Measurements from ENCODE around the gene PDGFA. TPM values are rescaled to one million over a fixed set of nuclear protein-coding genes. Genes with fewer than 3 reads are reported as not detected.

PDGFA gene
- total RNA-seq, 4 donors from 2014 or later = 16.2 to 41.6 (median 22.0) TPM

DNA sequence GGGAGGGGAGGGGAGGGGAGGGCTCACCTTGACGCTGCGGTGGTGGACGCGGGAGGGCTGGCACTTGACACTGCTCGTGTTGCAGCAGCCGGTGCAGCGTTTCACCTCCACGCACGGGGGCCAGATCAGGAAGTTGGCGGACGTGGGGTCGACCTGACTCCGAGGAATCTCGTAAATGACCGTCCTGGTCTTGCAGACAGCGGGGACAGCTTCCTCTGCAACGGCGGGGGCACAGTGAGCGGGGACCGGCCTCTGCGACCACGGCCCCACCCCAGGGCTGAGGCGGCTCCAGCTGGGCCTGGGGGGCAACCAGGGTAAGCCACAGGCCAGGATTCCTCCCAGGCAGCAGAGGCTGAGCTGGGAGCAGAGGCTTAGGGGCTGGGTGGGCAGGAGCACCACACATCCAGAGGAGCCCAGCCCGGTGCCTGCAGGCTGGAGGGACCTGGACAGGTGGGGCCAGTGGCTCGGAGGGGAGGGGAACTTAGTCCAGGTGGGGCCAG is 8.8 kb downstream of the PDGFA start:
- no peak overlapping the region for H3K4me3 ChIP-seq
- peaks cover 18% of the 10 kb centered on the region for H3K36me3 ChIP-seq
- no peaks in the 10 kb centered on the region for H3K27me3 ChIP-seq
- no peak overlapping the region for H3K27ac ChIP-seq
- H3K9me3 ChIP-seq = no peaks in the 10 kb centered on the region
- TF ChIP-seq, protein P1, sequence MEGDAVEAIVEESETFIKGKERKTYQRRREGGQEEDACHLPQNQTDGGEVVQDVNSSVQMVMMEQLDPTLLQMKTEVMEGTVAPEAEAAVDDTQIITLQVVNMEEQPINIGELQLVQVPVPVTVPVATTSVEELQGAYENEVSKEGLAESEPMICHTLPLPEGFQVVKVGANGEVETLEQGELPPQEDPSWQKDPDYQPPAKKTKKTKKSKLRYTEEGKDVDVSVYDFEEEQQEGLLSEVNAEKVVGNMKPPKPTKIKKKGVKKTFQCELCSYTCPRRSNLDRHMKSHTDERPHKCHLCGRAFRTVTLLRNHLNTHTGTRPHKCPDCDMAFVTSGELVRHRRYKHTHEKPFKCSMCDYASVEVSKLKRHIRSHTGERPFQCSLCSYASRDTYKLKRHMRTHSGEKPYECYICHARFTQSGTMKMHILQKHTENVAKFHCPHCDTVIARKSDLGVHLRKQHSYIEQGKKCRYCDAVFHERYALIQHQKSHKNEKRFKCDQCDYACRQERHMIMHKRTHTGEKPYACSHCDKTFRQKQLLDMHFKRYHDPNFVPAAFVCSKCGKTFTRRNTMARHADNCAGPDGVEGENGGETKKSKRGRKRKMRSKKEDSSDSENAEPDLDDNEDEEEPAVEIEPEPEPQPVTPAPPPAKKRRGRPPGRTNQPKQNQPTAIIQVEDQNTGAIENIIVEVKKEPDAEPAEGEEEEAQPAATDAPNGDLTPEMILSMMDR (IDR thresholded peaks at IDR 0.05) = no peak
- no peak for DNase-seq (ENCODE audit: low spot score in 2 of 2)
- WGBS = 79% methylated on average over 23 of the region's 25 CpGs
- H3K4me1 ChIP-seq = peaks cover 44% of the 10 kb centered on the region

DNA sequence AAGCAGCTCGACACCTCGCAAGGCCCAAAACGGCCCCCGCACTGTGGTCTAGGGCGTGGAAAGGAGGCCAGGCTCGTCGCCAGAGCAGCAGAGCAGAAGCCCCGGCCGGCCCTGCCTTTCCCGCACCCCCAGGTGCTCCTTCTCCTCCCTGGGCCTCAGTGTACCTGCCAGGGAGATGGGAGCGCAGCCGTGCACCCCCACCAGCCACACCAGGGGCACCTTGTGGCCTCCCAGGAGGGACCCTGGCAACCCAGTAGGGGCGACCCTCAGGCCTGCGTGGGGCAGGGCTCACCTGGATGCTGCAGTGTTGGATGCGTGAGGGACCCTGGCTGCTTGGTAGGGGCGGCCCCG is 9.5 kb downstream of the PDGFA start:
- TF ChIP-seq POLR2A (IDR thresholded peaks at IDR 0.05) (no peak), EP300 (IDR thresholded peaks at IDR 0.05) (no peak), POLR2AphosphoS5 (IDR thresholded peaks at IDR 0.05) (no peak)
- TF ChIP-seq, protein P1 (IDR thresholded peaks at IDR 0.05) = no peak
- Histone ChIP-seq H3K27me3 (no peaks in the 10 kb centered on the region), H3K27ac (no peak overlapping the region), H3K4me3 (no peak overlapping the region), H3K4me1 (peaks cover 37% of the 10 kb centered on the region), H3K36me3 (peaks cover 18% of the 10 kb centered on the region), H3K9me3 (no peaks in the 10 kb centered on the region)
- 82% methylated on average over 10 of the region's 17 CpGs for WGBS
- DNase-seq (ENCODE audit: low spot score in 2 of 2) = no peak

DNA sequence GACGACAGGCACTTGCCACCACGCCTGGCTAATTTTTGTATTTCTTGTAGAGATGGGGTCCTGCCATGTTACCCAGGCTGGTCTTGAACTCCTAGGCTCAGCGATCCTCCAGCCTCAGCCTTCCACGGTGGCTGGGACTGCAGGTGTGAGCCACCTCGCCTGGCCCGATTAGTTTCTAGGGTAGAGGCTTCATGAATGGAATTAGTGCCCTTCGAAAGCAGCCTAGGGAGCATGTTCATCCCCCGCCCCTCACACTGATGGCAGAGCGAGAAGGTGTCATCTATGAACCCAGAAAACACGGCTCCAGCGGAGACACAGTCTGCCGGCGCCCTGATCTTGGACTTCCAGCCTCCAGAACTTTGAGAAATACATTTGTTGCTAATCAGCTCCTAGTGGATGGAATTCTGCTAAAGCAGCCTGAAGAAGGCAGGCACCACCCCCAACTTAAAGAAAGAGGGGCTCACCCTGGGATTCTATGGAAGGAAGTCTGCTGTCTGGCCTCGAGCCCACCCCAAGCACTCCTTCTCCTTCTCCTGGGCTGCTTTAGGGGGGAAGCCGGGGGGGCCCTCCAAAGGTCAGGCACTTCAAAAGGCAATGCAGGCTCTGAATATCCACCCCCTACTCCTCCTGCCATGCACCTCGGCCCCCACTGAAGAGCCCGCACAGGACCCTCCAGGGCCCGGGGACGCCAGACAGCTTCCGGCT is 10.1 kb downstream of the PDGFA start:
- peaks cover 18% of the 10 kb centered on the region for H3K36me3 ChIP-seq
- H3K27me3 ChIP-seq = no peaks in the 10 kb centered on the region
- H3K4me3 ChIP-seq = no peak overlapping the region
- TF ChIP-seq POLR2AphosphoS5 (IDR thresholded peaks at IDR 0.05) (no peak), POLR2A (IDR thresholded peaks at IDR 0.05) (no peak), EP300 (IDR thresholded peaks at IDR 0.05) (no peak)
- TF ChIP-seq, protein P1 (IDR thresholded peaks at IDR 0.05) = no peak
- WGBS = 95% methylated on average over 12 of the region's 20 CpGs
- H3K9me3 ChIP-seq = no peaks in the 10 kb centered on the region
- DNase-seq (ENCODE audit: low spot score in 2 of 2) = peak in 1 of 2 donors; percentile 51
- H3K27ac ChIP-seq = no peak overlapping the region
- peaks cover 31% of the 10 kb centered on the region for H3K4me1 ChIP-seq

DNA sequence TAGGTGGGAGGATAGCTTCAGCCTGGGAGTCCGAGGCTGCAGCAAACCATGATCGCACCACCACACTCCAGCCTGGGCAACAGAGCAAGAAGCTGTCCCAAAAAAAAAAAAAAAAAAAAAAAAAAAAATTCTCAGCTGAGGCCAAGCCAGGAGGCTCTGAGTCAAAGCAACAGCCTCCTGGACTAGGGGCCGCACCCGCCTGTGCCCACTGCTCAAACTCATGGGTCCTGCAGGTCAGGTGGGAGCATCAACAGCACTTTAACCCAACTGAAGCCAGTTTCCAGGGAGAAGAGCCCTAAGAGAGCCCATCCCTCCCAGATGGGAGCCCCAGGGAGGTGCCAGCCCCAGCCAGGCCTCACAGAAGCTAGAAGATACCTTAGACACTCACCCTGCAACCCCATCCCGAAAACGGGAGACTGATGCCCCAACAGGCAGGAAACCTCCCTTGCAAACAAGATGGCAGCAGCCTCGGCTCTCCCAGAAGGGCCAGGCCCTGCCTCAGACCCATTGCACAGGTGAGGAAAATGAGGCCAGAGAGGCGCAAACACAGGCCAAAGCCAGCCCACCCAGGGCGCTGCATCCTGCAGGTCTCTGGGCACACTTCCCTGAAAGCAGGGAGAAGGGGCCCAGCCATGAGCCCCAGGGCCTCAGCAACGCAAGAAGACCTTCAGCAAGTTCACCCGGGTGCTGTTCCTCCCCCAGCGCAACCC is 11.0 kb downstream of the PDGFA start:
- Histone ChIP-seq H3K27ac (no peak overlapping the region), H3K4me1 (peaks cover 30% of the 10 kb centered on the region), H3K9me3 (no peaks in the 10 kb centered on the region), H3K27me3 (no peaks in the 10 kb centered on the region), H3K36me3 (peaks cover 18% of the 10 kb centered on the region), H3K4me3 (no peak overlapping the region)
- TF ChIP-seq POLR2AphosphoS5 (IDR thresholded peaks at IDR 0.05) (no peak), POLR2A (IDR thresholded peaks at IDR 0.05) (no peak), EP300 (IDR thresholded peaks at IDR 0.05) (no peak)
- TF ChIP-seq, protein P1 (IDR thresholded peaks at IDR 0.05) = no peak
- WGBS = 82% methylated on average over 12 of the region's 12 CpGs
- DNase-seq (ENCODE audit: low spot score in 2 of 2) = peak in 1 of 2 donors; percentile 11

DNA sequence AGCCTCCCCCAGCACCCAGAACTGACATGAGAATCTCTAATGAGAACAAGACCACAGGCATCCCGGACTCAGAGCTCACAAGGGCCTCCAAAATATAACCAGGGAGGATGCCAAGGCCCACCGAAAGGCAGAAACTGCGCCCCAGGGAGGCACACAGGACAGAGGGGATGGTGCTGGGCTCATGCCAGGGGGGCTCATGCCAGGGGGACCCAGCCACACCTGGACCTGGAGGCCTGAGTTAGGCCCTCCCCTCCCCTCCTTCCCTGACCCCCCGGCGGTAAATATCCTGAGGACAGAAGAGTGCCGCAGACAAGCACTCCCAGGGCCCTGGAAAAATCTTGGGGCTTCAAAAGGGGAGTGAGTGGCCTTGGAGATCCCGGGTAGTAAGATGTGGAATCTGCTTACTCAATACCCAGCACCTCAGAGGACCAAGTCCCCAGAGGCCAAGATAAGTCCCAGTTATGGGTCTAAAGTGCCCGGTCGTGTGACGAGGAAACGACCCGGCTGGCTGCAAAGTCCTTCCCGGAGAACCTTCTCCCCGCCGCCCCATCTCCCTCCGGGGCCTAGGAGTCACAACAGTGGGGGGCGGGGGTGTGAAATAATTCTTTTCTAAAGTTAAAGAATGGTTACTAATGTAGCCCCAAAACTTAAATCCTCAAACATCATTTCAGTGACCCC is 11.9 kb downstream of the PDGFA start:
- Histone ChIP-seq H3K27ac (no peak overlapping the region), H3K4me1 (peaks cover 27% of the 10 kb centered on the region), H3K4me3 (no peak overlapping the region), H3K36me3 (peaks cover 18% of the 10 kb centered on the region), H3K9me3 (no peaks in the 10 kb centered on the region), H3K27me3 (no peaks in the 10 kb centered on the region)
- DNase-seq (ENCODE audit: low spot score in 2 of 2) = peak in 1 of 2 donors; percentile 51
- no peak for TF ChIP-seq POLR2AphosphoS5 (IDR thresholded peaks at IDR 0.05)
- no peak for TF ChIP-seq EP300 (IDR thresholded peaks at IDR 0.05)
- no peak for TF ChIP-seq POLR2A (IDR thresholded peaks at IDR 0.05)
- TF ChIP-seq, protein P1 (IDR thresholded peaks at IDR 0.05) = no peak
- WGBS = 96% methylated on average over 9 of the region's 17 CpGs
